ENCODE measurements around the gene ZBED4. TPM values are rescaled to one million over a fixed set of nuclear protein-coding genes. Genes with fewer than 3 reads are reported as not detected.

Gene ZBED4
- total RNA-seq, 2 experiments from 2014 or later = 14.8 to 15.0 TPM

DNA sequence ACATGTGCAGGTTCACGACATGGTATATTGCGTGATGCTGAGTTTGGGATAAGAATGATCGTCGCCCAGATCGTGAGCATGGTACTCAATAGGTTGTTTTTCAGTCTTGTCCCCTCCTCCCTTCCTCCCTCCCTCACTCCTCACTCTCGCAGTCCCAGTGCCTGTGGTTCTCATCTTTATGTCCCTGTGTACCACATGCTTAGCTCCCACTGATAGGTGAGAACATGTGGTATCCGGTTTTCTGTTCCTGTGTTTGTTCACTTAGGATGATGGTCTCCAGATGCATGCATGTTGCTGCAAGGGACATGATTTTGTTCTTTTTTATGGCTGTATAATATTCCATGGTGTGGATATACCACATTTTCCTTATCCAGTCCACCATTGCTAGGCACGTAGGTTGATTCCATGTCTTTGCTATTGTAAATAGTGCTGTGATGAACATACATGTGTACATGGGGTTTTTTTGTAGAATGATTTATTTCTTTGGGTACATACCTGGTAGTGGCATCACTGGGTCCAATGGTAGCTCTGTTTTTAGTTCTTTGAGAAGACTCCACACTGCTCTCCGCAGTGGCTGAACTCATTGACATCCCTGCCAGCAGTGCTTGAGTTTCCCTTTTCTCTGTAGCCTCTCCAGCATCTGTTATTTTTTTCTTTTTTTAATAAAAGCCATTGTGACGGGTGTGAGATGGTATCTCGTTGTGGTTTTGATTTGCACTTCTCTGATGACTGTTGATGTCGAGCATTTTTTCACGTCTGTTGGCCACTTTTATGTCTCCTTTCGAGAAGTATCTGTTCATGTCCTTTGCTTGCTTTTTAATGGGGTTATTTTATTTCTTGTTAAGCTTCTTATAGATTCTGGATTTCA lies 16.4 kb downstream of the ZBED4 start:
- DNase-seq = peak in 5 of 14 experiments; percentile 26 to 85 (median 77)
- Histone ChIP-seq H3K27me3 (ENCODE audit: control insufficient read depth in 1 of 2, insufficient read depth in 2 of 2, low read length in 2 of 2) (no peaks in the 10 kb centered on the region), H3K4me1 (ENCODE audit: insufficient read depth, low read length) (peaks cover 54% of the 10 kb centered on the region), H3K27ac (ENCODE audit: low read depth in 1 of 2, low read length in 2 of 2) (peak overlapping the region in 1 of 2 donors; percentile 0), H3K9me3 (ENCODE audit: control insufficient read depth in 1 of 2, insufficient read depth in 1 of 2, low read length in 2 of 2) (peaks cover 16% of the 10 kb centered on the region in 2 experiments), H3K4me3 (ENCODE audit: low read length) (no peak overlapping the region), H3K36me3 (ENCODE audit: insufficient read depth, low read length) (no peaks in the 10 kb centered on the region)
- peak overlapping the region; percentile 67 for H3K4me3 Mint-ChIP-seq
- intact Hi-C loops (cut with DNase I, micrococcal nuclease) = loop anchor here in 1 of 2 experiments (1.0 to 2.0 kb wide), 2 partner anchors 15 to 31 kb away; no protein-coding TSS in a partner anchor
- peak; percentile 83 for ATAC-seq (ENCODE audit: poor library complexity)
- H3K4me1 Mint-ChIP-seq (ENCODE audit: low read depth) = peaks cover 72% of the 10 kb centered on the region
- peaks cover 5% of the 10 kb centered on the region for H3K9me3 Mint-ChIP-seq
- H3K27me3 Mint-ChIP-seq = no peaks in the 10 kb centered on the region
- TF ChIP-seq, protein P1, sequence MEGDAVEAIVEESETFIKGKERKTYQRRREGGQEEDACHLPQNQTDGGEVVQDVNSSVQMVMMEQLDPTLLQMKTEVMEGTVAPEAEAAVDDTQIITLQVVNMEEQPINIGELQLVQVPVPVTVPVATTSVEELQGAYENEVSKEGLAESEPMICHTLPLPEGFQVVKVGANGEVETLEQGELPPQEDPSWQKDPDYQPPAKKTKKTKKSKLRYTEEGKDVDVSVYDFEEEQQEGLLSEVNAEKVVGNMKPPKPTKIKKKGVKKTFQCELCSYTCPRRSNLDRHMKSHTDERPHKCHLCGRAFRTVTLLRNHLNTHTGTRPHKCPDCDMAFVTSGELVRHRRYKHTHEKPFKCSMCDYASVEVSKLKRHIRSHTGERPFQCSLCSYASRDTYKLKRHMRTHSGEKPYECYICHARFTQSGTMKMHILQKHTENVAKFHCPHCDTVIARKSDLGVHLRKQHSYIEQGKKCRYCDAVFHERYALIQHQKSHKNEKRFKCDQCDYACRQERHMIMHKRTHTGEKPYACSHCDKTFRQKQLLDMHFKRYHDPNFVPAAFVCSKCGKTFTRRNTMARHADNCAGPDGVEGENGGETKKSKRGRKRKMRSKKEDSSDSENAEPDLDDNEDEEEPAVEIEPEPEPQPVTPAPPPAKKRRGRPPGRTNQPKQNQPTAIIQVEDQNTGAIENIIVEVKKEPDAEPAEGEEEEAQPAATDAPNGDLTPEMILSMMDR (IDR thresholded peaks at IDR 0.05) = no peak
- POLR2A ChIA-PET = interaction anchor here (1.1 to 2.4 kb wide), 2 partner anchors 15 to 40 kb away, joined by 6 to 12 read pairs; no protein-coding TSS in a partner anchor
- H3K27ac Mint-ChIP-seq = peak overlapping the region; percentile 80
- peaks cover 73% of the 10 kb centered on the region for H3K36me3 Mint-ChIP-seq (ENCODE audit: low read depth)
- CTCF ChIA-PET = interaction anchor here (0.8 kb wide), 1 partner anchor 15 kb away, joined by 4 read pairs; no protein-coding TSS in a partner anchor

- Histone ChIP-seq H3K9me3 (ENCODE audit: control insufficient read depth in 1 of 2, insufficient read depth in 1 of 2, low read length in 2 of 2) (peaks cover 5 to 7% of the 10 kb centered on the region in 2 experiments), H3K4me3 (ENCODE audit: low read length) (no peak overlapping the region), H3K27me3 (ENCODE audit: control insufficient read depth in 1 of 2, insufficient read depth in 2 of 2, low read length in 2 of 2) (no peaks in the 10 kb centered on the region), H3K36me3 (ENCODE audit: insufficient read depth, low read length) (no peaks in the 10 kb centered on the region), H3K4me1 (ENCODE audit: insufficient read depth, low read length) (peaks cover 54% of the 10 kb centered on the region), H3K27ac (ENCODE audit: low read depth in 1 of 2, low read length in 2 of 2) (no peak overlapping the region)
- ATAC-seq (ENCODE audit: poor library complexity) = no peak
- DNase-seq = no peak
- Mint-ChIP-seq H3K4me3 (no peak overlapping the region), H3K9me3 (peaks cover 5% of the 10 kb centered on the region), H3K36me3 (ENCODE audit: low read depth) (peaks cover 71% of the 10 kb centered on the region), H3K27me3 (no peaks in the 10 kb centered on the region), H3K4me1 (ENCODE audit: low read depth) (peaks cover 67% of the 10 kb centered on the region), H3K27ac (no peak overlapping the region)
- intact Hi-C loops (cut with DNase I, micrococcal nuclease) = loop anchor here in 1 of 2 experiments (2.0 kb wide), 1 partner anchor 17 kb away; no protein-coding TSS in a partner anchor
- POLR2A ChIA-PET = interaction anchor here (1.1 kb wide), 1 partner anchor 41 kb away, joined by 6 read pairs; no protein-coding TSS in a partner anchor
- TF ChIP-seq, protein P1 (IDR thresholded peaks at IDR 0.05) = no peak
- CTCF ChIA-PET = no interaction called here
Measured at GRCh38 chr22:49871482-49871881, 17.8 kb downstream of the ZBED4 start.

DNA sequence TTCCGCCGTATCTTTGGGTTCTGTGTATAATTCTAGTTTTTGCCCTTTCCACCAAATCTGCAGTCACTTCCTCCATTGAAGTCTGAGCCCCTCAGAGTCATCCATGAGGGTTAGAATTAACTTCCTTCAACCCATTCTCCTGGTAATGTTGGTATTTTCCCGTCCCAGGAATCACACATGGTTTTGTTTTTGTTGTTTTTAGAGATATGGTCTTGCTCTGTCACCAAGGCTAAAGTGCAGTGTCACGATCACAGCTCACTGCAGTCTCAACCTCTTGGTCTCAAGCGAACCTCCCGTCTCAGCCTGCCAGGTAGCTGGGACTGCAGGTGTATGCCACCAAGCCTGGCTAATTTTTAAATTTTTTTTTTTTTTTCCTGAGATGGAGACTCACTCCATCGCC lies 18.7 kb downstream of the ZBED4 start:
- peaks cover 5% of the 10 kb centered on the region for H3K9me3 Mint-ChIP-seq
- H3K4me1 Mint-ChIP-seq (ENCODE audit: low read depth) = peaks cover 63% of the 10 kb centered on the region
- ChIA-PET POLR2A (interaction anchor here (1.3 kb wide), 1 partner anchor 9 kb away, joined by 3 read pairs; no protein-coding TSS in a partner anchor), CTCF (no interaction called here)
- H3K4me3 Mint-ChIP-seq = no peak overlapping the region
- Histone ChIP-seq H3K9me3 (ENCODE audit: control insufficient read depth in 1 of 2, insufficient read depth in 1 of 2, low read length in 2 of 2) (peaks cover 3 to 4% of the 10 kb centered on the region in 2 experiments), H3K27me3 (ENCODE audit: control insufficient read depth in 1 of 2, insufficient read depth in 2 of 2, low read length in 2 of 2) (no peaks in the 10 kb centered on the region), H3K4me1 (ENCODE audit: insufficient read depth, low read length) (peaks cover 46% of the 10 kb centered on the region), H3K36me3 (ENCODE audit: insufficient read depth, low read length) (no peaks in the 10 kb centered on the region), H3K27ac (ENCODE audit: low read depth in 1 of 2, low read length in 2 of 2) (no peak overlapping the region), H3K4me3 (ENCODE audit: low read length) (no peak overlapping the region)
- intact Hi-C loops (cut with DNase I, micrococcal nuclease) = no loop called here
- TF ChIP-seq, protein P1 (IDR thresholded peaks at IDR 0.05) = no peak
- DNase-seq (no peak), ATAC-seq (ENCODE audit: poor library complexity) (no peak)
- H3K27me3 Mint-ChIP-seq = no peaks in the 10 kb centered on the region
- H3K27ac Mint-ChIP-seq = peak overlapping the region; percentile 19
- peaks cover 66% of the 10 kb centered on the region for H3K36me3 Mint-ChIP-seq (ENCODE audit: low read depth)
